T-helper 1 cell (primary cell): ENCODE measurements around the gene CTTNBP2.

Experiments used
- DNase-seq, 5 donors: peaks; one replicate each; pipeline ENCODE4 v3.0.0-alpha.2; 2012 to 2020
- total RNA-seq, 4 donors: gene quantifications; one replicate each; lab custom pipeline; 2026; lab: John Stamatoyannopoulos, UW

The CTTNBP2 gene, protein sequence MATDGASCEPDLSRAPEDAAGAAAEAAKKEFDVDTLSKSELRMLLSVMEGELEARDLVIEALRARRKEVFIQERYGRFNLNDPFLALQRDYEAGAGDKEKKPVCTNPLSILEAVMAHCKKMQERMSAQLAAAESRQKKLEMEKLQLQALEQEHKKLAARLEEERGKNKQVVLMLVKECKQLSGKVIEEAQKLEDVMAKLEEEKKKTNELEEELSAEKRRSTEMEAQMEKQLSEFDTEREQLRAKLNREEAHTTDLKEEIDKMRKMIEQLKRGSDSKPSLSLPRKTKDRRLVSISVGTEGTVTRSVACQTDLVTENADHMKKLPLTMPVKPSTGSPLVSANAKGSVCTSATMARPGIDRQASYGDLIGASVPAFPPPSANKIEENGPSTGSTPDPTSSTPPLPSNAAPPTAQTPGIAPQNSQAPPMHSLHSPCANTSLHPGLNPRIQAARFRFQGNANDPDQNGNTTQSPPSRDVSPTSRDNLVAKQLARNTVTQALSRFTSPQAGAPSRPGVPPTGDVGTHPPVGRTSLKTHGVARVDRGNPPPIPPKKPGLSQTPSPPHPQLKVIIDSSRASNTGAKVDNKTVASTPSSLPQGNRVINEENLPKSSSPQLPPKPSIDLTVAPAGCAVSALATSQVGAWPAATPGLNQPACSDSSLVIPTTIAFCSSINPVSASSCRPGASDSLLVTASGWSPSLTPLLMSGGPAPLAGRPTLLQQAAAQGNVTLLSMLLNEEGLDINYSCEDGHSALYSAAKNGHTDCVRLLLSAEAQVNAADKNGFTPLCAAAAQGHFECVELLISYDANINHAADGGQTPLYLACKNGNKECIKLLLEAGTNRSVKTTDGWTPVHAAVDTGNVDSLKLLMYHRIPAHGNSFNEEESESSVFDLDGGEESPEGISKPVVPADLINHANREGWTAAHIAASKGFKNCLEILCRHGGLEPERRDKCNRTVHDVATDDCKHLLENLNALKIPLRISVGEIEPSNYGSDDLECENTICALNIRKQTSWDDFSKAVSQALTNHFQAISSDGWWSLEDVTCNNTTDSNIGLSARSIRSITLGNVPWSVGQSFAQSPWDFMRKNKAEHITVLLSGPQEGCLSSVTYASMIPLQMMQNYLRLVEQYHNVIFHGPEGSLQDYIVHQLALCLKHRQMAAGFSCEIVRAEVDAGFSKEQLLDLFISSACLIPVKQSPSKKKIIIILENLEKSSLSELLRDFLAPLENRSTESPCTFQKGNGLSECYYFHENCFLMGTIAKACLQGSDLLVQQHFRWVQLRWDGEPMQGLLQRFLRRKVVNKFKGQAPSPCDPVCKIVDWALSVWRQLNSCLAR (N-terminal part only)
- 0 reads per million in 4 donors for total RNA-seq

DNA sequence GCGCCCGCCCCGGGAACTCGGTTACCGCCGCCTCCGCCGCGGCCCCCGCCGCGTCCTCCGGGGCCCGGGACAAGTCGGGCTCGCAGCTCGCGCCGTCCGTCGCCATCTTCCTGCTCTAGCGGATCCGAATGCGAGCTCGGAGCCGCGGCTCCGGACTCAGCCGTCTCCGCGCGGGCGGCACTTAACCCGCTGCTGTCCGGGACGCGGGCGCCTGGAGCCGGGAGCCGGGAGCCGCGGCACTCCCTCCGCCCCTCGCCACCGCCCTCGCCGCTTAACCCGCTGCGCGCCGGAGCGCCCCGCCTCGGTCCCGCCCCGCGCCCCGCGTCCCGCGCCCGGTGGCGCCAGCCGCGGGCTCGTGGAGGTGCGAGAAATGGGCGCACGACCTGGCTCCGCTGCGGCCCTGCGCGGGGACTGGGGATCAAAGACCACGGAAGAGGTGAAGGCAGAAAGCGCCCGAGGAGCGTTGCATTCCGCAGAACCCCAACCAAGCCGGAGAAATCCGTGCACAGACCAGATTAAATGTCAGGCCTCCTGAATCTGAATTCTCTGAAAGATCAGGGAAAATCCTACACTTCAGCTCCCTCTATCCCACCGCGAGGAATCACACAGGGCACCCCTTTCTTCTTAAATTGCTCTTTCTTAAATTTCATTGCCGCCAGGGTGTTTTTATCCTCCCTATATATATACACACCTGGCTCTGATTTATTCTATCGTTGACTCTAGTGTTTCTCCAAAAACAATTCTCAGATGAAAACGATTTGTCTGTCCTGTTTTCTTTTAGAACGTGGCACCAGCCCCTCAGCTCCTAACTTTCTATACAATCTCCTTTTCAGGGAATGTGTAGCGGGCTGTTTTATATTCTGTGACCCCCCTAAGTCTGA lies at the start of gene CTTNBP2:
CTTNBP2 (minus strand) TSS at position 132 of the 881 bp plus-strand sequence; CDS start at position 106, 26 bp downstream.
- DNase-seq = no peak

DNA sequence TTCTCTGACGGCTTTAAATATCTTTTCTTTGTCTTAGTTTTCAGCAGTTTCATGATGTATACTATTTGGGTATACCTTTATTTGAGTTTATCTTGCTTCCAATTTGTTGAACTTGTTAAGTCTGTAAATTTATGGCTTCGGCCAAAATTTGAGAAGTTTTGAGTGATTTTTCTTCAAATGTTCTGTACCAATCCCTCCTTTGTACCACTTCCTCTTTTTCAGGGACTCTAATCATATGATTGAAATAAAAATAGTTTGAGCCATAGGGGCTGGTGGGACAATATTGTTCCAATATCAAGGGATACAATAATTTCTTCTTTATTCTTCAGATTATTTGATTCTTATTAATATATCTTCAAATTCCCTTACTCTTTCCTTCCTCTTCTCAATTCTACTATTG lies 43.1 kb upstream of the CTTNBP2 start:
- DNase-seq = no peak

DNA sequence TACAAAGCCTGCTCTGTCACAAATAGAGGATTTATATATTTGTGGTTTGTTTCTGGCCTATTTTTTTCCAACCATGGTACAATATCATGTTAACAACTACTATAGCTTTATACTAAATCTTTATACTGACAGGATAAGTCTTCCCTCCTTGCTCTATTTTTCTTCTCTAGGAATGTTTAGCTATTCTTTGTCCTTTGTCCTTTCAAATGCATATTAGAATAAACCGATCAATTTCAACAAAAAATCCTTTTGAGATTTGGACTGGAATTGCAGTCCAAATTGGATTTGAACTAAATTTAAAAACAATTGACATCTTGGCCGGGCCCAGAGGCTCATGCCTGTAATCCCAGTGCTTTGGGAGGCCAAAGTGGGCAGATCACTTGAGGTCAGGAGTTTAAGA lies 39.2 kb upstream of the CTTNBP2 start:
- DNase-seq = no peak

DNA sequence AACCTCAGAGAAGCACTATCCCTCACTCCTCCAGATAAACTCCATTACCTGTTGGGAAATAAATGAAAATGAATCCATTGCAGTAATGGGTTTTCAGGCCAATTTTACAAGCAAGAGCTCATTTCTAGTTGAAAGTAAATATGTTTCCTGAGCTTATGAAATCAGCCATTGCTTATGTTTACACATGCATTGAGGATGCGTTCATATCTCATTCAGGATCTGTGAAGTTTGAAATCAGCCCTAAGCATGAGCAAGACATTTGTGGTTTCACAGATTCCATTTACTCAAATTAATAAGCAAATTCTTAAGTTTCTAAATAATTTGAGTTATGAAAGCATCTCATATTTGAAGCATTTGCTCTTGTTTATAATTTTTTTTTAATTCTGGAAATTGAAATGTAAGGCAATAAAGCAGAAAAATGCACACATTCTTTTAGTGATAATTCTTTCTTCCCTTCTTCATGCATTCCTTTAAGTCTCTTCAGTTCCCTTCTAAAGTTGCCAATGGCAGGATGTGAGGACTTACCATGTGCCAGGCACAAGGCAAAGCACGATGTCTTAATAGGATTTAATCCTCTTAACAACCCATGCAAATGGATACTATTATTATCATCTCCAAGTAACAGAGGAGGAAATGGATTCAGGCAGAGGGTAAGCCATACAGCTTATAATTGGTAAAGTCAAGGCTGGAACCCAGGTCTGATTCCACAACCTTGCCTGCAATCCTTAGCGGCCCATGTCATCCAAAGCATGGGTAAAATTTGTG lies 35.0 kb upstream of the CTTNBP2 start:
- no peak for DNase-seq

DNA sequence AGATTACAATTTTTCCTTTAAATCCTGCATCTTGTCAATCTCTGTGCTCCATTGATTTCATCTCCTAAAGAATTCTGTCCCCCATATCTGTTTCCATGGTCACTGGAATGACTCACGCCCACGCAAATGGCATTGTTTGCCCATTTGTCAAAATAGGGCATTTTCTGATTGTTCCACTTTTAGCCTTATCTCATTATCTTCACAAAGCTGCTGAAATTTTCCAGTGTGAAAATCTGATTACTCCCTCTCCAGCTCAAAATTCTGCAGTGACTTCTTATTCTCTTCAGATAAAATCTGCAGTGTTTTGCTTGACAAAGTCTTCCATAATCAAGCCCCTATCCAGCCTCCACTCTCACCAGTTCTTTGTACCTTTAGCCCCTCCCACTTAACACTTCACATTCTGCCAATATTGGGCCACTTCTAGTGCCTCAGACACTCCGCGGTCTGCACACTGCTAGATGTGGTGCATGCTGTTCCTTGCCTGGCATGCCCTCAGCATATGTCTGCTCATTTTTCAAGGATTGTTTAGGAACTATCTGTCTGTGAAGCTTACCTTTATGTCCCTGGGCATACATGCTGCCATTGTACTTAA lies 33.9 kb upstream of the CTTNBP2 start:
- no peak for DNase-seq

DNA sequence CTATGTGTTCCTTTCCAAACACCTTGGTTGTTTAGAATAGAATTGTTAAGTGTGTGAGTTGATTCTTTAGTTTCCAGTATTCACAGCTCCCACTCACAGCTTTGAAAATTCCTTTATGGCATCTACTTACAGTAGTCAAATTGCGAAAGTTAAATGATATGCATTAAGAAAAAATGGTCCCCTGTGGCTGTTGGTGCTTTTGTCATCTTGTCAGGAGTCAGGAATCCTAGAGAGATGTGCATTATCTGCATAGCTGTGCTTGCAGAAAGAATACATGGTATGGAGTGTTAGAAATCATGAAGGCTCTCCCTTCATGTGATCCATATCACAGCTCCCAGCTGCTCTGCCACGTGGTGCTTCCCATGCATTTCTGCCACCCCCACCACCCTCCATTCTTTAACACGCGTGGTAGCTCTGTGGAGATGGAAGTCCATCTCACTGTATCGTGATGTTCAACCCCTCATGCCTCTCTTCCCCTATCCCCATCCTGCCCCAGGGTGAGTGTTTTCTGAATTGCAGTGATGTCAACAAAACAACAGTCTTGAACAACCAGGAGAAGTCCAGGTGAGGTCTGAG lies 29.2 kb upstream of the CTTNBP2 start:
- no peak for DNase-seq

DNA sequence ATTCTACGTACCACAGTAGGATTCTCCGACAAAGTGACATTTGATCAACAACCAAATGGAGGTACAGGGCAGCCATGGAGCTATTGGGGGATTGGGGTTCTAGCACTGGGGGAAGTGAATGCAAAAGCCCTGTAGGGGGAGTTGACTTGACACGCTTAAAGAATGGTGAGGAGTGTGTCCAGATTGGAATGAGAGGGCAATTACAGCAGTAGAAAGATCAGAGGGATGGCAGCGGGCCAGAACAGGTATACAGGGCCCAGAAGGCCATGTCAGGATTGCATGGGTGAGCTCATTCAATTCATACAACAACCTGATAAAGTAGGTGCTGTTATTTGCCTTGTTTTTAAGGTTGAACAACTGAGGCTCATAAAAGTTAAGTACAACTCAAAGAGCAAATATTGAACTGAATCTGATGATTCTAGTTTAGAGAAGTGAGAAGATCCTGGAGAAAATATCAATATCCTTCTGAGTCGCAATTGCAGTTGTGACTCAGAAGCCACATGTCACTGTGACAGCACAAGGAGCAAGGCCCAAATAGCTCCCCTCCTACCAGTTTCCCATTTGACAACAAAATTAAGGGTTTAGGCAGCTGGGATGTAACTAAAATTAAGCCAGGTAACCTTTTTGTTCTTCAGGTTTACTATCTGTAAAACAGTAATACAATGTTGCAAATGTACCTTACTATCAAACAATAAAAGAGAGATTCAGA lies 28.0 kb upstream of the CTTNBP2 start:
- DNase-seq = no peak

DNA sequence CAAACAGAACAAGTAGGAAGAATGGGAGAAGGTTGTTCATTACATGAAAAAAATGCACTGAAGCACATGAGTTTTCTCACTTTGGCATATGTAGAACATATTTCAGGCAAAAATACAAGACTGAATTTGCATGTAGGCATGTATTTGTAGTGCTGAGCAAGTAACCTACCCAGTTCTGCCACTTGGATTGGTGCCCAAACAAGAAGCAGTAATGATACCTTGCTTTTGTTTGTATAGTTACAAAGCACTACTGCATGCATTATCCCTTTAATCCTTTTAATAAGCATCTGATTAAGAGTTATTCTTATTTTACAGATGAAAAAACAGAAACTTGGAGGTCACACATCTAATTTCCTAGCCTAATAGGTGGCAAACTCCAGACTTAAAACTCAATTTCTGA lies 23.1 kb upstream of the CTTNBP2 start:
- no peak for DNase-seq

DNA sequence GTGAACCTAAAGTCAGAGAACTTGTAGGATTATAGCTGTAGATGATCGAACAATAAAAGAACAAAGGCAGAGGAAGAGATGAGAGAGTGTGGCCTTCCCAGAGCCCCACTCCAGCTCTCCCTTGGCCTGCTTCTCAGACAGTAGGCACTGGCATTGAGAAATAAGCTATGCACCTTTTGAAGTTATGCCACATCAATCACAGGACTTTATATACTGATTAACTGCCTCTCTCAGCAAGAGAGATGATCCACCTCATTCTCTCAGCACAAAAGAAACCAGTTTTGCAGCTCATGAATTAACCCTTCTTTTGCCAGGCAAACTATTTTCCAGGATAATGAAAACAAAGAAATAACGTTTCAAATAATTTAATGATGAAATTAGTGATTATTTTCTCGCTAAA lies 22.0 kb upstream of the CTTNBP2 start:
- DNase-seq = no peak

DNA sequence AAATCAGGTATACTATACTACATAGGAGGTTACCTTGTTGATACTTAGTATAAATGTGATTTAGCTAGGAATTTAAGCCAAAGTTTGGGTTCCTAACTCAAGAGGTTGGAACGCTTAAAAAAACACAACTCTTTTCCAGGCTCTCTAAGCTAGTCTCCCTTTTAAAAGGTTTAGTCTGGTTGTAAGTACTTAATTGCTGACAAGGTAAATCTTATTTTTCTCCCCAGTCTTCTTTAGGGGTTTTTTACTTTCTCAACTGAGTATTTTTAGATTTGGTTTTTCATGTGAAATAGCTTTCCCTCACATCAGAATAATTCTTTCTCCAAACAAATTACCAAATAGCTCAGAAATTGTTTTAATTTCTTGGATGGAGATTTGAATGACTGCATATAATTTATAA lies 20.8 kb upstream of the CTTNBP2 start:
- no peak for DNase-seq

DNA sequence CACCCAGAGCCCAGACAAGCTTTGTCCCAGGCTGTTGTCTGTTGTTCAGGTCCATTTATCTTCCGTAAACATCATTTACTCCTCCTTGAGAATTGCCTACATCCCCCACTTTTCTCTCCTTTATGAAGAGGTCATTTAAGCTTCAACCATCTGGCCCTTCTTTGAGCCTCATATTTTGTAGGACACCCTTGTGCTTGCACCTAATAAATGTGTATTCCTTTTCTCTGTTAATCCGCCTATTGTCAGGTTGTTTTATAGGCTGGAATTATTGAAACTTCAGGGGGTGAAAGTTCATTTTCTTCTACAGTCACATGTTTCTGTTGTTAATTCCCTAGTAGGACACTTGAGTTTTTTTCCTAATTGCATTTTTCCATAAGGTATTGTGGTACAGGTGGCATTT lies 19.6 kb upstream of the CTTNBP2 start:
- no peak for DNase-seq

DNA sequence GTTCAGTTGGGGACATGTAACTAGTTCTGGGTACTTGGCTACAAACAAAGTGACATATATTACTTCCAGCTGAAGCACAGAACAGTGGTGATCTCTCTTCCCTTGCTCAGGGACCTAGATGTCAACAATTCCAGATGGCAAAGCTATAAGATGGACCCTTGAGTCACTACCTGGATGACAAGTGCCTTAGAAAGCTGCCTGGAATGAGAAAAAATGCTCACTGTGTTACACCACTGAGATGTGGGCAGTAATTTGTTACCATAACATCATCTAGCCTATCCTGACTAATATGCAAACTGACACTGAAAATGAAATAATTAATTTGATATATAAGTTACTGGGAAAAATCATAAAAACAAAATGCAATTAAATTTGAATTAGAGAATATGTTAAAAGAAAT lies 16.4 kb upstream of the CTTNBP2 start:
- no peak for DNase-seq

DNA sequence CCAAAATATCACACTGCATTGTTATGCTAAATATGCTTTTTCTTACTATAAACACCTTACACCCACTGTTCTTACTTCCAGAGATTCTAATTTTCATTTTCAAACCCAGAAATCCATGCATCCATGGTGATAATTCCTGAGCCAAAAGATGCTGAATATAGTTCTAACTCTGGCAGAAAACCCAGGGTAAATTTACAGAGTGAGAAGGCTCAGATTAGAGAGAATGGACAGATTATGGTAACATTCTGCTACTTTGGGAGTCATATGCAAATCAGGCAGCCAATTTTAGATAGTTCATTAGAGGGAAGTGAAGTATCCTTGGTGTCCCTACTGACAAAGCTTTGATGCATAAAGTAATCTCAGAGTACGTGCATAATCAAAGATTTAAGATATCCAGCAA lies 15.4 kb upstream of the CTTNBP2 start:
- DNase-seq = no peak

DNA sequence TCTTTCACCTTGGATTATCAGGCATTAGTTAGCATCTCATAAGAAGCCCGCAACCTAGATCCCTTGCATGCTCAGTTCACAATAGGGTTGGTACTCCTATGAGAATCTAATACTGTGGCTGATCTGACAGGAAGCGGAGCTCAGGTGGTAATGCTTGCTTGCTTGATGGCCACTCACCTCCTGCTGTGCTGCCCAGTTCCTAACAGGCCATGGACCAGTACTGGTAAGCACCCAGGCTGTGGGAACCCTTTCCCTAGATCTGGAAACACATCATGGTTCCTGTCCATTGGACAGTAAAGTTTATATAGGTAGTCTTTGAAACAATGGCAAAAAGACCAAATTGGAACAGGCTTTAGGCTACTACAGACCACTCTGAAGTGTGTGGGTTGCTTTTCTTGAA lies 9.4 kb upstream of the CTTNBP2 start:
- no peak for DNase-seq

DNA sequence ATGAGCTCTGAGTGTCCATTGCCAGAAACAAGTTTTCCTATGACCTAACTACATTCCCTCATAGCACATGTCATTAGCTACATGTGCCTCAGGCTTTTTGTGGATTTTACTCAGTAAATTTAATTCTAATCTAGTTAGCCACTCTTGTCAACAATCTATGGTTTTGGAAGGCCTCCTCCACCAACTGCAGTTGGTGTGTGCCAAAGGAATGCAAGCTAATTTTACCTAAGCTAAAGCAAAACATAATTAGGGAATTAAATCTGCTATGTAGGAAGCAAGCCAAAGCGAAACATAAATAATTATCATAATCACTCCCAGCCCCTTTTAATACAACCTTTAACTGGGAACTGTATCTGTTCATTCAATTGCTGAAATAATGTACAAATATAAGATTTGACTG lies 3.5 kb upstream of the CTTNBP2 start:
- DNase-seq = no peak

DNA sequence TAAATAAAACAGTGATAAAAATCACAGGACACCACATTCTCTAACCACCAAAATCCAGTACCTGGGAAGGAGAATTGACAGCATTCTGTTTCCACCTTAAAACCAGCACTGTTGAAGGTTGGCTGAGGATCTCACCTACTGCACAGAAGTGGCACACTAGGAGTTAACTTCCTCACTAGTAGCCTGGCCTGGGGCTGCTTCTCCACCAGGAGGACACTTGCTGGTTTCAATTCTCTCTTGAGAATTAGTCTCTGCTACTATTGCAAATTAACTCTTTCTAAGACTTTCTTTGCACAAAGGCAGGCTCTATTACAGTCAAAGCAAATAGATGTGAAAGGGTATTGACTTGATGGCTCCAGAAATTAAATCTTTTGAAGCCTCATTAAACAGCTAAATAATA lies 2.3 kb upstream of the CTTNBP2 start:
- no peak for DNase-seq

DNA sequence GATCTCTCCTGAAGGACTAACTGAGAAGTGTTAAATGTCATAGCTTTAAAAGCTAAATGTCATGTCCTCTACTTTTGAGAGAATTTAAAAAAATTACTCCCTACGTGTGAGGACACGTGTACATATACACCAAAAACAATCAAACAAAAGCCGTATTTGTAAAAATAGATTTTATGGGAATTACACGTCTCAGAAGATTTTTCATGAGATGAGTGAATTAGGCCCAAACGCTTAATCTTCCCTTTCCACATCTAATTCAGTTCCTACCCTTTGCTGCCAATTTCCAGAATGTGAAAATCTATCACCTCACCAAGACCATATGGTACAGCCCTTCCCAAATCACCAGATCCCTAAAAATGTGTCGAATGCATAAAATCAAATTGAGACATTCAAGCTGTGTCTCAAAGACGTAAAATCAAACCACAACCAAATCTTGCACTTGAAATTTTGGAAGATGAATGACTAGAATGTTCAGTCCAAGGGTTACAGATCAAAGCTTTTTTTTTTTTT lies 1.0 kb upstream of the CTTNBP2 start:
- DNase-seq = no peak

DNA sequence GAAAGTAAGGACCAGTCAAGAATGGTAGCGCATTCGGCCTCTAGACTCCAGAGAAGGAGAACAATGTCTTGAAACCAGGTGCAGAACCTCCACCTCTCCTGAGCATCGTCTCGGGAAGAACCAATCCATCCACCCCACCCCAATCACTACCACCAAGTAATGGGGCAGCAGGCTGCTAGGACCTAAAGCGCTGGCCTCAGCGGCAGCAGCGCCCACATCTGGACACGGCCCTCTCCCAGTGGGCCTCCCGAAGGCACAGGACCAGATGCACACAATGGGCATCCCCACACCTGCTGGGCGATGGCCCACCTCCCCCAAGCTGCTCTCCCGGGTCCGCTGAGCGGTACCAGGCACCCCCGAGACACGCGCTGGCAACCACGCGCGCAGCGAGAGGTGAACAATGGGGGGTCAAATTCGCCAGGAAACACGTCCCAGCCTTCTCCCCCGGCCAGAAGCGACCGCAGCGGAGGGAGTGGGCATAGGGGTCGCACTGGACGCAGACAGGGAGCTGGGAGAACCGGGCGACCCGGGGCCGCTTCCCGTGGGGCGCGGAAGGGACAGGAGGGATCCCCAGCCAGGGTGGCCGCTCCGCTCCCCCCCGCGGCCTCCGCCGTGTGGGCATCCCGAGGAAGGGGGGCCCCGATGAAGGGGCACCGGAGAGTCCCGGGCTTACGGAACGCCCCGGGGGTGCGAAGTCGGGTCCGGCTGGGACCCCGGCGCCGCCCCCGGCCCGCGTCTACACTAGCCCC lies 506 bp downstream of the CTTNBP2 start:
- no peak for DNase-seq
